Panc1 (cell line): ENCODE data around the gene OTUD3.

Source experiments
- CTCF ChIP-seq: fragments of 450-650 bp; IDR thresholded peaks from 2 replicates; pipeline ENCODE4 v1.5.1; 2017; ENCODE audit warnings: mild to moderate bottlenecking
- POLR2AphosphoS5 ChIP-seq: IDR thresholded peaks from 2 replicates; pipeline ENCODE4 v1.6.1; 2012; ENCODE audit warnings: mild to moderate bottlenecking, low read depth, low read length, moderate library complexity
- SIN3A ChIP-seq: IDR thresholded peaks from 2 replicates; pipeline ENCODE4 v1.6.1; 2012; ENCODE audit warnings: low read depth, mild to moderate bottlenecking, low read length, moderate library complexity, borderline replicate concordance; ENCODE audit not compliant: insufficient read depth

- TF ChIP-seq CTCF (no peak), SIN3A (no peak), POLR2AphosphoS5 (no peak)
Measured at GRCh38 chr1:19866029-19866428, 16.2 kb upstream of the OTUD3 start.
